Neural cell (in vitro differentiated cells): Measurements from ENCODE around the gene FGF6. TPM values are rescaled to one million over a fixed set of nuclear protein-coding genes. Genes with fewer than 3 reads are reported as not detected.

ENCODE experiments used
- H2AFZ ChIP-seq: fragments of 200-600, 300-800 bp; sonication (generic), shearing (Covaris generic); 2 replicates; pipeline ENCODE4 v1.6.0; 2014; ENCODE audit warnings: low read depth, mild to moderate bottlenecking, antibody characterized with exemption, low read length, moderate library complexity
- H3F3A ChIP-seq: fragments of 200-600 bp; shearing (Covaris generic); 2 replicates; pipeline ENCODE4 v1.6.1; 2016; ENCODE audit warnings: mild to moderate bottlenecking, moderate library complexity, mixed read lengths, antibody characterized with exemption, low read length; ENCODE audit not compliant: insufficient read depth, poor library complexity, severe bottlenecking
- H3K27ac ChIP-seq: fragments of 200-600, 300-800 bp; sonication (generic), shearing (Covaris generic); 2 replicates; pipeline ENCODE4 v1.5.1; 2014; ENCODE audit warnings: mild to moderate bottlenecking, low read length, moderate library complexity
- H3K27me3 ChIP-seq: fragments of 300-800, 200-600 bp; sonication (generic), shearing (Covaris generic); 2 replicates; pipeline ENCODE4 v1.6.0; 2014; ENCODE audit warnings: mild to moderate bottlenecking, low read depth, low read length, moderate library complexity; ENCODE audit not compliant: insufficient read depth
- H3K36me3 ChIP-seq: fragments of 300-800, 200-600 bp; sonication (generic), shearing (Covaris generic); 2 replicates; pipeline ENCODE4 v1.5.1; 2014; ENCODE audit warnings: mild to moderate bottlenecking, antibody characterized with exemption, low read length, moderate library complexity; ENCODE audit not compliant: insufficient read depth
- H3K4me2 ChIP-seq: fragments of 300-800, 200-600 bp; sonication (generic), shearing (Covaris generic); 2 replicates; pipeline ENCODE4 v1.6.0; 2014; ENCODE audit warnings: mild to moderate bottlenecking, low read length
- H3K4me3 ChIP-seq: fragments of 300-800, 200-600 bp; sonication (generic), shearing (Covaris generic); 2 replicates; pipeline ENCODE4 v1.5.1; 2014; ENCODE audit warnings: mild to moderate bottlenecking, low read length, moderate library complexity
- H3K79me2 ChIP-seq: fragments of 200-600 bp; shearing (Covaris generic); replicated peaks from 2 replicates; pipeline ENCODE4 v1.6.0; 2014; ENCODE audit warnings: mild to moderate bottlenecking, low read length, moderate library complexity; ENCODE audit not compliant: insufficient read depth
- H3K9ac ChIP-seq: fragments of 300-800, 200-600 bp; sonication (generic), shearing (Covaris generic); 2 replicates; pipeline ENCODE4 v1.6.1; 2016; ENCODE audit warnings: mild to moderate bottlenecking, low read length, mixed read lengths
- H3K9me2 ChIP-seq: fragments of 200-600 bp; shearing (Covaris generic); 2 replicates; pipeline ENCODE4 v1.6.1; 2016; ENCODE audit warnings: mild to moderate bottlenecking, low read length, mixed read lengths; ENCODE audit not compliant: insufficient read depth
- H3K9me3 ChIP-seq: fragments of 200-600, 300-800 bp; sonication (generic), shearing (Covaris generic); 2 replicates; pipeline ENCODE4 v1.6.1; 2016; ENCODE audit warnings: mild to moderate bottlenecking, mixed run types, low read length, moderate library complexity, mixed read lengths
- H4K20me1 ChIP-seq: fragments of 200-600 bp; shearing (Covaris generic); 2 replicates; pipeline ENCODE4 v1.6.1; 2016; ENCODE audit warnings: mild to moderate bottlenecking, mixed run types; ENCODE audit not compliant: insufficient read depth
- EP300 ChIP-seq: fragments of 450-650 bp; conservative IDR thresholded peaks from 2 replicates; pipeline ENCODE4 v1.6.1; 2014; ENCODE audit warnings: antibody characterized with exemption, mild to moderate bottlenecking, moderate library complexity; ENCODE audit not compliant: poor library complexity, severe bottlenecking
- EZH2 ChIP-seq: fragments of 200-600, 300-800 bp; shearing (Covaris generic), sonication (generic); IDR thresholded peaks from 2 replicates; pipeline ENCODE4 v1.6.1; 2014; ENCODE audit warnings: antibody characterized with exemption, low read length, borderline replicate concordance, mild to moderate bottlenecking; ENCODE audit not compliant: insufficient read depth, poor library complexity, severe bottlenecking
- MXI1 ChIP-seq: fragments of 450-650 bp; conservative IDR thresholded peaks from 2 replicates; pipeline ENCODE4 v1.6.1; 2014; ENCODE audit warnings: antibody characterized with exemption, mild to moderate bottlenecking; ENCODE audit not compliant: poor library complexity, severe bottlenecking
- POLR2AphosphoS5 ChIP-seq: IDR thresholded peaks from 2 replicates; pipeline ENCODE4 v1.6.1; 2012
- RAD21 ChIP-seq: fragments of 450-650 bp; conservative IDR thresholded peaks from 2 replicates; pipeline ENCODE4 v1.6.1; 2014; ENCODE audit warnings: antibody characterized with exemption, mild to moderate bottlenecking, moderate library complexity
- REST ChIP-seq: IDR thresholded peaks from 2 replicates; pipeline ENCODE4 v1.6.1; 2012; ENCODE audit warnings: borderline replicate concordance
- SMC3 ChIP-seq: fragments of 450-650 bp; conservative IDR thresholded peaks from 2 replicates; pipeline ENCODE4 v1.6.1; 2014; ENCODE audit warnings: antibody characterized with exemption, mild to moderate bottlenecking, moderate library complexity; ENCODE audit not compliant: poor library complexity
- TAF1 ChIP-seq: IDR thresholded peaks from 2 replicates; pipeline ENCODE4 v1.6.1; 2012; ENCODE audit warnings: low read depth
- polyA plus RNA-seq: library from polyadenylated mRNA; depleted of rRNA; stranded (reverse); fragments of >200 nt; gene quantifications from 2 replicates; pipeline ENCODE4 v1.2.3, GENCODE V29; 2014
- TF ChIP-seq, protein P1 (sequence below): fragments of 450-650 bp; IDR thresholded peaks from 2 replicates; pipeline ENCODE4 v1.5.1; 2014; ENCODE audit warnings: antibody characterized with exemption, mild to moderate bottlenecking, moderate library complexity; ENCODE audit not compliant: poor library complexity, severe bottlenecking

The FGF6 gene
- polyA plus RNA-seq, 1 donor from 2014 or later: not detected

DNA sequence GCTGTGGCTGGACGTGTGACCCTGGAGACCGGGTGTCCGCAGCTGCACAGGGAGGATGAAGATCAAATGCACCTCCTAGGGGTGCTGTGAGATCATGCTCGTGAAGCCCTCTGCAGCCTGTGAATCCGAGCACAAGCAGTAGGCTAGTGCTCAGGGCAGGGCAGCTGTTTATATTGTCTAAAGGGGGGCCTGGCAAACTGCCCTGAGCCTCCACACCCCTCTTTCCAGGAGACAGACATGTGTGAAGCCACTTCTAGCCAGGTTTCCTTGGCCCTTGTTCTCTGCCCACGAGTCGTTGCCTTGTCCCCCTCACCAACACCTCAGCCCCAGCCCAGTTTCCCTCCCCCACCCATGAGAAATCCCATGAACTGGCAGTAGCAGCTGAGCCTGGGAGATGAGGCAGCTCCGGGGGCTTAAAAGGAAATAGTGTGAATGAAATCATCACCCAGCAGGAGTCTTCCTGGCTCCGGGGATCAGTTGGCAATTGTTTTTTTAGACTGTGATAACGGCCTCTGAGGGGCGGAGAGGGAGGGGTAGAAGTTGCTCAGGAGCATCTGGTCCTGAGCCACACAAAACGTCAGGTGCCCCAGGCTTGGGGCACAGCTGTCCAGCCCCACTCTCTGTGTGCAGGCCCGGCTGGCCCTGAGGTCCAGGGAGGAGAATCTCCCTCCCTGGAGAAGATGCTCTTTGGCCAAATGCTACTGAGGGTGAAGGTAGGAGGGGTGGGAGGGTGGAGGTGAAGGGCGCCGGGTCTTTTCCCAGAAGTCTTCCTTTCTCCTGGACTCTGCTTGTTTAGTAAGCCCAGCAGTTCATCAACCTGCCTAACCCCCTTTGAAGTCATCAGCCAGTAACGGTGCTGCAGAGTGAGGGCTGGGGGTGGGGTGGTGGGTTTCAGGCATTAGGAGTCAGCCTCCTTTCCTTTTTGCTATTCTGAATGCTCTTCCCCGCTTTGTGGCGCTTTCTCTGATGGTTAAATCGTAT lies 4.0 kb downstream of the FGF6 start:
- Histone ChIP-seq H3K79me2 (no peaks in the 10 kb centered on the region), H3K4me3 (no peak overlapping the region), H3K27ac (no peak overlapping the region), H3F3A (no peaks in the 10 kb centered on the region), H4K20me1 (no peaks in the 10 kb centered on the region), H3K9me3 (no peaks in the 10 kb centered on the region), H3K9ac (no peak overlapping the region), H2AFZ (no peak overlapping the region), H3K27me3 (no peaks in the 10 kb centered on the region), H3K4me2 (no peak overlapping the region), H3K36me3 (no peaks in the 10 kb centered on the region), H3K9me2 (no peaks in the 10 kb centered on the region)
- TF ChIP-seq TAF1 (no peak), POLR2AphosphoS5 (no peak), REST (no peak), SMC3 (no peak), RAD21 (no peak), EP300 (no peak)
- TF ChIP-seq, protein P1, sequence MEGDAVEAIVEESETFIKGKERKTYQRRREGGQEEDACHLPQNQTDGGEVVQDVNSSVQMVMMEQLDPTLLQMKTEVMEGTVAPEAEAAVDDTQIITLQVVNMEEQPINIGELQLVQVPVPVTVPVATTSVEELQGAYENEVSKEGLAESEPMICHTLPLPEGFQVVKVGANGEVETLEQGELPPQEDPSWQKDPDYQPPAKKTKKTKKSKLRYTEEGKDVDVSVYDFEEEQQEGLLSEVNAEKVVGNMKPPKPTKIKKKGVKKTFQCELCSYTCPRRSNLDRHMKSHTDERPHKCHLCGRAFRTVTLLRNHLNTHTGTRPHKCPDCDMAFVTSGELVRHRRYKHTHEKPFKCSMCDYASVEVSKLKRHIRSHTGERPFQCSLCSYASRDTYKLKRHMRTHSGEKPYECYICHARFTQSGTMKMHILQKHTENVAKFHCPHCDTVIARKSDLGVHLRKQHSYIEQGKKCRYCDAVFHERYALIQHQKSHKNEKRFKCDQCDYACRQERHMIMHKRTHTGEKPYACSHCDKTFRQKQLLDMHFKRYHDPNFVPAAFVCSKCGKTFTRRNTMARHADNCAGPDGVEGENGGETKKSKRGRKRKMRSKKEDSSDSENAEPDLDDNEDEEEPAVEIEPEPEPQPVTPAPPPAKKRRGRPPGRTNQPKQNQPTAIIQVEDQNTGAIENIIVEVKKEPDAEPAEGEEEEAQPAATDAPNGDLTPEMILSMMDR: no peak

- Histone ChIP-seq H3F3A (no peaks in the 10 kb centered on the region), H3K9me3 (no peaks in the 10 kb centered on the region), H3K27ac (no peak overlapping the region)
These were observed 5.3 kb downstream of the FGF6 start for GRCh38 chr12:4440187-4440941.

More at GRCh38 chr12:4440187-4440941, 5.3 kb downstream of the FGF6 start:
- no peaks in the 10 kb centered on the region for H3K27me3 ChIP-seq
- H2AFZ ChIP-seq: no peak overlapping the region
- no peak overlapping the region for H3K4me2 ChIP-seq
- TF ChIP-seq RAD21 (no peak), EP300 (no peak), MXI1 (no peak), TAF1 (no peak), EZH2 (no peak), SMC3 (no peak), REST (no peak), POLR2AphosphoS5 (no peak)
- TF ChIP-seq, protein P1: no peak
- H4K20me1 ChIP-seq: no peaks in the 10 kb centered on the region
- H3K79me2 ChIP-seq: no peaks in the 10 kb centered on the region
- no peak overlapping the region for H3K4me3 ChIP-seq
- no peaks in the 10 kb centered on the region for H3K36me3 ChIP-seq
- no peak overlapping the region for H3K9ac ChIP-seq
- H3K9me2 ChIP-seq: no peaks in the 10 kb centered on the region
